ENCODE data around the gene CSF1R. TPM values are rescaled to one million over a fixed set of nuclear protein-coding genes. Genes with fewer than 3 reads are reported as not detected.
"Not testable (repeated sequence)": the region's sequence is repeated elsewhere in the genome, so short reads cannot be mapped to it uniquely, and the experiment has no call there.

CSF1R gene
- total RNA-seq, 1 donor from 2014 or later: 21.2 TPM

DNA sequence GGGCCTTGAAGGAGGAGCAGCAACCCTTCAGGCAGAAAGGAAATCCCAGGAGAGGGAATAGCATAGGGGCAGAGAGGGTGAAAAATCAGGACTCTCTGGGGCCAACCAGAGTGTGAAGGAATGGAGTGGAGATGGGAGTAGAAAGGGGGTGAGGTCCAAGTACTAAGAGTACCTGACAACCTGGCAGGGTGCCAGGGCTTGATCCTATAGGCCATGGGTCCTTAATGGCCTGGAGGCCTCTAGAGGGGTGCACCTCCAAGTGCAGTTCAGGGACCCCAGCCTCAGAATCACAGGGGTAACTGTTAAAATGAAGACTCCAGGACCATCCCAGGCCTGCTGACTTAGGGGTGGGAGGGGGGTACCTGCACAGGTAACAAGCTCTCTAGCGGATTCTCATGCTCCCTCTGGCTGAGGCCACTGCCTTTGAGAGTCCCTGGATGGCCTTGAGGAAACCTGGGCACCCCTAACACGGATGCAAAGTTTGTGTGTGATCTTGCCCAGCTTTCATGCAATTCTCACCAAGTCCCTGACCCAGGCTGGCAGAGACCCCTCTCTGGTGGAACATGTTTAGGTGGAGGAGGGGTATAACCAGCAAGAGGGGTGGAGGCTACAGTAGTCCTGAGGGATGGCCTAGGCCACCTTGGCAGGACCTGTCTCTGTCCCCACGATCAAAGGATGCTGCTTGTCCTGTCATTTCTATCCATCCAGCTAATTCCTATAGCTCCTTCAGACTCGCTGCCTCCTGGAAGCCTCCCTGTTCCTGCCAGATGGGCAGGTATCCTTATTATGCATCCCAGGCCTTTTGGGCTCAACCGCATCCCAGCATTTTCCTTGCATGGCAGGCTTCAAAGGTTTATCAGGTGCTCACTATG is 17.6 kb upstream of the CSF1R start:
- no peak for DNase-seq

DNA sequence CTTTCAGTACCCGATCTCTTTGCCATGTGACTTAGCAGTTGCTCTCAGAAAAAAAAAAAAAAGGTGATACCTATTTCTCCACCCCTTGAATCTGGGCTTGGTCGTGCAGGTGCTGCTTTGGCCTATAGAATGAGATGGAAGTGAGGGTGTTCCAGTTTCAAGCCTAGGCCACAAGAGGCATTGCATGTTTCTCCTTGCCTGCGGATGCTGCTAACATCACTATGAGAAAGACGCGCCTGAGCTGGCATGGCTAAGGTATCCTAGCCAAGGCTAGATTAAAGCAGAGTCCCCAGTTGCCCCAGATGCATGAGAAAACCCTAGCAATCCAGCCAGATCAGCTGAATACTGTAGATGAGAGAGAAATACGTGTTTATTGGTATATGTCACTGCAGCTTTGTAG is 14.7 kb upstream of the CSF1R start:
- no peak for DNase-seq

DNA sequence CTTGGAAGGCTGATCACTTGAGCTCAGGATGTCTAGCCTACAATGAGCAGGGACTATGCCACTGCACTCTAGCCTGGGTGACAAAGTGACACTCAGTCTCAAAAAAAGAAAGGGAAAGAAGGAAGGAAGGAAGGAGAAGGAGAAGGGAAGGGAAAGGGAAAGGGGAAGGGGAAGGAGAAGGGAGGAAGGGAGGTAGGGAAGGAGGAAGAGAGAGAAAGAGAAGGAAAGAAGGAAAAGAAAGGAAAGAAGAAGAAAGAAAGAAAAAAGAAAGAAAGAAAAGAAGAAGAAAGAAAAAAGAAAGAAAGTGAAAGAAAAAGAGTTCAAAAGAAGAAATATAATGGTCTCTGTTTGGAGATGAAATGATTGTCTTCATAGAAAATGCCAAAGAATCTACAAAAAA is 10.8 kb upstream of the CSF1R start:
- no peak for DNase-seq

DNA sequence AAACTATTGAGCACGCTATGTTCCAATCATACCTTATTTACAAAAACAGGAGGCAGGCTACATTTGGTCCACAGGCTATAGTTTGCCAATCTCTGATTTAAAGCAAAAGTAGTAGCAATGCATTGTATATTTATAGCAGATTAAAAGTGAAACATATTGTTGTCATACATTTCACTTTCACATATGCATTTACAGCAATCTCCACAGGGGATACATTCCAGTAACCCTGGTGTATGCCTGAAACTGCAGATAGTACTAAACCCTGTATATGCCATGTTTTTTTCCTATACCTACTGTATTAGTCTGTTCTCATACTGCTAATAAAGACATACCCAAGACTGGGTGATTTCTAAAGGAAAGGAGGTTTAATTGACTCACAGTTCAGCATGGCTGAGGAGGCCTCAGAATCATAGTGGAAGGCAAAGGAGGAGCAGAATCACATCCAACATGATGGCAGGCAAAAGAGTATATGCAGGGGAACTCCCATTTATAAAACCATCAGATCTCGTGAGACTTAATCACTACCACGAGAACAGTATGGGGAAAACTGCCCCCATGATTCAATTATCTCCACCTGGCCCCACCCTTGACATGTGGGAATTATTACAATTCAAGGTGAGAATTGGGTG is 5.9 kb upstream of the CSF1R start:
- no peak for DNase-seq

DNA sequence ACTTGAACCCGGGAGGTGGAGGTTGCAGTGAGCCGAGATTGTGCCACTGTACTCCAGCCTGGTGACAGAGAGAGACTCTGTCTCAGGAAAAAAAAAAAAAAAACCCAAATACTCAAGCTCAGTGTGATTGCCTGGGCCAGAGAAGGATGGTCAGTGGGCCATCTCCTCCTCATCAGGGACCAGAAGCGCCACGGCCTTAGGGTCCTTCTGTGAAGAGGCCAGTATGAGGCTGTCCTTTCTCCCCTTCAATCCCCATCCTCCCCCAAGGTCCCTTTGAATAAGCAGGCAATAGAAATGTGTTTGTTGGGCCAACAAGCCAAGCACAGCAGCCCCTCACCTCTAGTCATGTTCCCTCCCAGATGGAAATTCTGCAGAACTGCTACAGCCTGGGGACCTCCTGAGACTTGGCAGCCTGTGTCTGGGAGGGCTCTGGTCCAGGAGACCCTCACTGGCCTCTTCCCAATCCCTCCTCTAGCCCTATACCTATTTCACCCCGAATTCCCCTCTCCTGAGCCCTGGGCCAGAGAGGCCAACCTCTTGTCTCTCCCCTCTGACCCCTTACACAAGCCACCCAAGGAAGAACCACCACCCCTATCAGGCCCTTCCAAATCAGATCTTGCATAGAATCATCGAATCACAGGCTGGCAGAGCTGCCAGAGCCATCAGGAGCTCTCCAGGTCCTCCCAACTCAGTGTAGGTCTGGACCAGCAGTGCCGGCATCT is 1.0 kb downstream of the CSF1R start:
- no peak for DNase-seq

DNA sequence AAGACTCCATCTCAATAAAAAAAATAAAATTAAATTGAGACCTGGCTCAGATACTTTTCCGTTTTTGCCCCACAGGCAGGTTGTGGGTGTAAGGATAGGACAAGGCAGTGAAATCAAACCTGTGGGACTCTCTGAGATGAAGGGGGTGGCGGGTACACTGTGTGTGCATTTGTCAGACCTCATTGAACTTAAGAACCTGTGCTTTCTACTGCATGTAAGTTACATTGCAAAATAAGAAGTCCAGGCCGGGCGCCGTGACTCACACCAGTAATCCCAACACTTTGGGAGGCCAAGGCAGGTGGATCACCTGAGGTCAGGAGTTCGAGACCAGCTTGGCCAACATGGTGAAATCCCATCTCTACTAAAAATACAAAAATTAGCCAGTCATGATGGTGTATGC is 1.6 kb downstream of the CSF1R start:
- DNase-seq: not testable (repeated sequence)

DNA sequence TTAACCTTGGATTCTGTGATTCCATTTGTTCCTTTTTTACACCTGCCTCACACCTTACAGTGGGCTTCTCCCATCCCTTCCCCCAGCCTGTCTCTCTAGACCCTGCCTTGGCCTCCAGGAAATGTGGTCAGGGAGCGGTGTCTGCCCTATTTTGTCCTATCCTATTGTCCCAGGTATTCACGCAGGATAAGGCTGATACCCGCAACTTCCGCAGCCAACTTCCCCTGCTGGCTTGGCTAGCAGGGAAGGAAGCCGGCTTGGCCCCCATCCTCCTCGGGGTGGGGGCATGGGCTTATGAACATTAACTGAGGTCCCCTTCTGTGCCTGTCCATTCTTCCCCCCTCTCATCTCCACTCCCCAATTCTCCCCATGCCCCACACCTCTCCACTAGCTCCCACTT is 3.5 kb downstream of the CSF1R start:
- DNase-seq: no peak

DNA sequence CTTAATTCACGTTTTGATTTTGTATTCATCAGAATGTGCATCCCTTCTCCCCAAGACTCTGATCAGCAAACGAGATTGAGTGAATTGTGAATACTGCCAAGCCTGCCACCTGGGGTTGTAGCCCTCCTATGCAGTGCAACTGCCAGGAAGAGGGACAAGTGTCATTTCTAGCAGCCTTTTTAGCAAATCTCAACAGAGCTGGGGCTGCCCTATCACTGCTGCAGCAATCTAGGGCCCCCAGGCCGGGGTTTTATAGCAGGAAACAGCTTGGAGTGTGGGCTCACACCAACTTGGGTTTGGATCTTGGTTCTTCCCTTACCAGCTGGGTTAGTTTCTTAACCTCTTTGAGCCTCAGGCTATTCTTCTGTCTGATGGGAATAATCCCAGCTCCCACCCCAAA is 4.0 kb downstream of the CSF1R start:
- no peak for DNase-seq

DNA sequence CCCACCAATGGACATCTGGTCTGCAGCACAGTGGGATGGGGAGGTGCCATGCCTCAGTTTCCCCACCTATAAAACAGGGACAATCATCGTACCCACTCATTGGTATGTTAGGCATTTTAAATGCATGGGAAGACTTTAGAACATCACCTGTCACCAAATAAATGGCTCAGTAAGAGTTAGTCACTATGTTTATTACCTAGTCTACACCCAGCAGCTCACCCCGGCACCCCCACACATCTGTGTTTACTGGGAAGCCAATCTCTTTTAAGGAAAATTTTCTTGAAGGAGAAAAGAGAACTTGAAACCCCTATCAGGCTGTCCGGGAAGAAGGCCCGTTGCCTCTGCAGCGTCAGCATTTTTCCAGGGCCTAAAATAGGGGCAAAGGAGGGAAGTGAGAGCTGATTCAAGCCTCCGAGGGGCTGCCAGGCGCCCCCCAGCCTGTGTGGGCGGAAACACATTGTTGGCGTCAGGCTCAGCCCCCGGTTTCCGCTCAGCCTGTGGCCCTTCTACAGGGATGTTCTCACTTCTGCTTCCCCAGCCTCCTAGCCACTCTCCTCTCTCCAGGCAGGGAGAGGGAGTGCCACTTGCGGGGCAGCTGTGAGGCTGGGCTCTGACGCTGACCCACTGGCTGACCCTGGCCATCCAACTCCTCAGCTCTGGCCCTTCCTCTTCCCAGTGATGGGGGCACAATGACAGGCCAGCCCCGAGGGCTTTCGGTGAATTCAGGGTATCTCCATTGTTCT is 4.6 kb downstream of the CSF1R start:
- DNase-seq: peak; percentile 34

DNA sequence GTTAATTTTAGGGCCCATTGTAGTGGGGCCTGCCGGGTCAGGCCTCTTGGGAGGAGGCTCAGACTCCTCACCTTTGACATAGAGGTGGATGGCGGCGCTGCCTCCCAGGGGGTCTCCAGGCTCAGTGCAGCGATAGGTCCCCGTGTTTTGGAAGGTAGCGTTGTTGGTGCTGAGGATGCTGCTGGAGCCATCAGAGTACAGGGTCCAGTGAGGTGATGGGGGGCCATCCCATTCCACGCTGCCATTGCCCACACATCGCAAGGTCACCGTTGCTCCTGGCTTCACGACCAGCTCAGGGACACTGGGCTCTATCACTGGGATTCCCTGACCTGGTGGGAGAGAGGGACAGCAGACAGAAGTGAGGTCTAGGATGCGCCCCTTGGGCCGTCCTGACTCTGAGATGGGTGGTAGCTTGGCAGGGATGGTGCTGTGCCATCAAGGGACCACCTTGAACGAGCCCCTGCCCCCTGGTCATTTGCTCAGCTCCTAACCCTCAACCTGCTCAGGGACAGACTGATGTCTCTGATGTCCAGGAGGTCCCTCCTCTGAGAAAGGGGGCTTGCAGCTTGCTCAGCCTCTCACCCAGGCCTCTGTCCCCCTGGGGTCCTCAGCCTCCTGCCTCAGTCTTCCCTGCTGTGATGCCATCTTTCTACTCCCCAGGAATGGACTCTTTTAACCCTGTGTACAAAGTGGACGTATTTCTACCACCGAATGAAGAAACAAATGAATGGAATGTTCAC is 5.5 kb downstream of the CSF1R start:
- no peak for DNase-seq

DNA sequence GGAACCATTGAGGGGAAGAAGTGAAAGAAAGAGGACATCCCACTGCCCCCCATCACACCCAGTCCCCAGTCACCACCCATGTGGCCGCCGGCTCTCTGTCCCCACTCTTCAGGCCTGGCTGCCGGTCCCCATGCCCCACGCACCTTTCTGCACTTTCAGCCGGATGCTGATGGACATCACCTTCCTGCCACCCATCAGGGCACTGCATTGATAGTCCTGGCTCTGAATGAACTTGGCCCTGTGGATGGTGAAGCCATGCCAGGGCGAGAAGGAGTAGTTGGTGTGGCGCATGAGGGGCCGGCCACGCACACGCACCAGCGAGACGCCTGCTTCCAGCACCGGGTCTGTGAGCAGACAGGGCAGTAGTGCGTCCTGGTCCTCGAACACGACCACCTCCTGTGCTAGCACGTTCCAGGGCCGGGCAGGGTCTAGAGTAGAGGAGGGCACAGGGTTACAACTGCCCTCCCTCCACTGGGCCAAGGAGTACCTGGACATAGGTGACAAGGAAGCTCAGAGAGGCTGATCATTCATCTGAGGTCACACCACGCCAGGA is 6.4 kb downstream of the CSF1R start:
- DNase-seq: no peak

DNA sequence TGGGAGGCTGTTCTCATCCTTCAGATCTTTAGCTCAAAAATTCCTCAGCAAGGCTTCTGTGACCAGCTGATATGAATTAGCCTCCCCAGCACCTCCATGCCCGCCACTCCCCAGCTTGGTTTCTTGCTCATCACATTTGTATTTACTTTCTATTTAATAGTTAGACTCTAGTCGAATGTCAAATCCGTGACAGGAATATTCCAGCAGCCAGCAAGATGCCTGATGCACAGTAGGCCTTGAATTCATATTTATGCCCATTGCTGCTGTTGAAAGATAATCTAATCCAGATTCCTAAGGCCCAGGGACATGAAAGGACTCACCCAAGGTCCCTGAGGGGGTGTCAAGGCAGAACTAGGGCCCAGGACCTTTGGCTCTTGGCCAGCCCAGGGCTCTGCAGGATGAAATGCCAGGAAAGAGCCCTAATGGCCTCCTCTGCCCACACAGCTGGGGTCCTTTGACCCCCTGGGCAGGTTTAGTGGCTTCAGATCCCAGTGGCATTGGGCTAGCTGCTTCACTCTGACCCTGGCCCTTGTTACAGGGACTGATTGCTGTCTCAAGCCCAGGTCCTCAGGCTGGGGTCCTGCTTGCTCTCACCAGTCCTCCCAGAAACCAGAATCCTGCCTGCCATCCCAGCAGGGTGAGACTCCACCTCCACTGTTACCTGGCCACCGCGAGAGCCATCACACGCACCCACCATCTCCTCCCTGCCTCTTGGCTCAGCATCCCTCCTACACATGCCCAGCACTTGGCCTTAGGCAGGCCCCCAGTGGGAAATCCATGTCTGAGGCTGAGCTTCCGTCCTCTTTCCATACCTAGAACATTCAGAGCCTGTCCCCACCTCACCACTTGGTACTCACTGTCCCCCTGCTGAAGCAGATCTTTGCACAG is 7.3 kb downstream of the CSF1R start:
- DNase-seq: no peak

DNA sequence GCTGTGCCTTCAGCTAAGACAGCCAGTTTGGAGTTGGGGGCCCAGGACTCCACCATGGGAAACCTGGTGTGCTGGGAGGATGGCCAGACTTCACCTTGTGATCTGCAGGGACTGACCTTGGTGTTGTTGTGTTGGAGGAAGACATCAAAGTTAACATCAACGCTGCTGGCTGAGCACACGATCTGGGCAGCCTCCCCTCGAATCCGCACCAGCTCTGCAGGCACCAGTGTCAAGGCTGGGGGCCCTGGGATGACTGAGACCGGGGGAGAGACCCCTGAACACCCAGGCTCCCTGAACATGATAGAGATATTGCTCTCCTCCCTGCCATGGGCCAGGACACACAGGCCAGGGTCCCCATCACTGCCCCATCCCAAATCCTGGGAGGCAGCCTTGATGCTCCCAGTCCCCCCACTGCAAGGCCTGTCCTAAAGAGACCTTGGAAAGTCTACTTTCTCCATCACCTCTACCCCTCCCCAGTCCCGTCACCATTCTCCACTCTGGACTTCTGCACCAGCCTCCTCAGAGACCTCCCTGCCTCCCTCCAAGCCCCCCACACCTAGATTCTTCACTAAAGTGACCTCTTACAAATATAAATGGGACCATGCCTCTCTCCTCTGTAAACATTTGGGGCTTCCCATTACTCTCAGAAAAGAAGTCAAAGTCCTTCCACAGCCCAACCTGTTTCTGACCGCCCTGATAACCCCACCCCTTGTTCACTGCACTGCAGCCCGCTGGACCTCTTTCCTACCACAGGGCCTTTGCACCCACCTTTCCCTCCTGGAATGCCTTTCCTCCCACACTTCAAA is 8.2 kb downstream of the CSF1R start:
- no peak for DNase-seq

DNA sequence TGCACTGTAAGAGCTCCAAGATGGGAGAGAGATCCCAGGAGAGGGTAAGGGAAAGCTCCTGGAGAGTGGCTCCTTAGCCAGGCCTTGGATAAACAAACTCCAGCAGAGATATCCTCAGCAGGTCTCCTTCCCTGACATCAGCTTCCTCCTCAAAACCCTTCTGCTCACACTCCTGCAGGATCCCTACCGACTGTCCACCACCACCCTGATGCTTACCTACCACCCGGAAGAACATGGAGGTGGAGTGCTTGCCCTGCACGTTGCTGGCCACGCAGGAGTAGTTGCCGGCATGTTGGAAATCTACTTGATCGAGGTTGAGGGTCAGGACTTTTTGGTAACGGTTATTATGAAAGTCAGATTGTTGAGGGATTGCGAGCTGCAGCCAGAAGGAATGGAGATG is 9.3 kb downstream of the CSF1R start:
- DNase-seq: no peak

DNA sequence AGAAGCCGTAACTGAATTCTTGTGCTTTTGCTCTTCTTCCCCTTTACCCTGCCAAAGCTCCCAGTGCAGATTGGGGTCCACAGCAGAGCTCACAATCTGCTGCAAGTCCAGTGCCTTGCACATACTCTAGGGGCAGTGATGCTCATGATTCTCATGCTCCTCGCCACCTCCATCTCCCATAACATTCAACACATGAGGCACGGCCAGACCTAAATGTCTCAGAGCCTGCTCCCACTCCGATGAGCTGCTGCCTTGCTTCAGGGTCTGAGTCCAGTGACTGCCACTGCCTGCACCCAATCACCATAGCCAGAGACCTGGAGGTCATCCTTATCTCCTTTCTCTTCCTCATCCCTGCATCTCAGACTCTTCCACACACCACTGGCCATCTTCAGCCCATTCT is 10.5 kb downstream of the CSF1R start:
- no peak for DNase-seq

DNA sequence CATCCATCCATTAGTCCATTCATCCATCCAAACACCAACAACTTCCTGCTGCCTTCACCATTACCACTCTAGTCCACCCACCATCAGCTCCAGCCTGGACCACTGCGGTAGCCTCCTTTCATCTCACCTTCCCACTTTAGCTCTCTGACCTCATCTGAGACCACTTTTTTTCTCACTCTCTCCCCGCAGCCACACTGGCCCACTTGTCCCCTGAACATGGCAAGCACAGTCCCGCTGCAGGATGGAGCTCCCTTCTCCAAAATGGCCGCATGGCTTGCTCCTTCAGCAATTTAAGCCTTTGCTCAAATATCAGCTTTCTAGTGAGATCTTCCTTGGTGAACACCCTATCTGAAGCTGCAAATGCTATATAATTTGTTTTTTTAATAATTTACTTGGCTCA is 11.1 kb downstream of the CSF1R start:
- DNase-seq: no peak

DNA sequence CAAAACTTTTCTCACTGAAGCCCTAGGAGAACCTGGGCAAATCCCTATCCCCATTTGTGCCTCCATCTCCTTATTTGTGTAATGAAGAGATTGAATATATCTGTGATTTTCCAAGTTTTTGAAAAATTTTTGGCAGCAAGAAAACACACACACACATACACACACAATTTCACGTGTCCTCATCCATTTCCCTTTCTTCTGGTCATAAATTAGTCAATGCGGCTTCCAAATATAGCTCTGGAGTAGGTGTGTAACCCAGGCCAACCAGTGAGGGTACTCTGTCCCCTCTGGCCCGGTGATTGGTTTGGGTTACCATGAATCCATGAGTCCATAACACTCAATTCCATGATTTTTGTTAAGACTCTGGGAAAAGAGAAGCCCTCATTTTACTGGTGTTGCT is 12.7 kb downstream of the CSF1R start:
- no peak for DNase-seq

DNA sequence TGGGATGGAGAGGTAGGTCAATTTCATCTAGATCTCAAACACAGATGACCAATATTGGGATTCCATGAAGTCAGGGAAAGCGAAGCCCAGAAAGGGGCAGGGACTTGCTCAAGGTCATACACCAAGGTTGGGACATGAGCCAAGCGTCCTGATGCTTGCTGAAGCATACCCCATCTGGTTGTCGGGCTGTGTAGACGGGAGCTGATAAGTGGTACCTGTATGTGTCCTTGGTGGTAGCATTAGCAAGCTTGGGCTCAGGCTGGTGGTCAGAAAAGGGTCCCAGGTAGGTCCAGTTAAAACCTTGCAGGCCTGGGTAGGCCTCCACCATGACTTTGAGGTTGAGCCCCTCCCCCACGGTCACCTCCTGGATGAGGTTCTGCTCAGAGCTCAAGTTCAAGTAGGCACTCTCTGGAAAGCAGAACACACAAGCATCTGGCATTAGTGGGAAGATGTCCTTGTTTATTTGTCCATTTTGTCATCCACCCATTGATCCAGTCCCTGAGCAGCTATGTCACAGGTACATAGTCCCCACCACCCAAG is 13.2 kb downstream of the CSF1R start:
- no peak for DNase-seq

DNA sequence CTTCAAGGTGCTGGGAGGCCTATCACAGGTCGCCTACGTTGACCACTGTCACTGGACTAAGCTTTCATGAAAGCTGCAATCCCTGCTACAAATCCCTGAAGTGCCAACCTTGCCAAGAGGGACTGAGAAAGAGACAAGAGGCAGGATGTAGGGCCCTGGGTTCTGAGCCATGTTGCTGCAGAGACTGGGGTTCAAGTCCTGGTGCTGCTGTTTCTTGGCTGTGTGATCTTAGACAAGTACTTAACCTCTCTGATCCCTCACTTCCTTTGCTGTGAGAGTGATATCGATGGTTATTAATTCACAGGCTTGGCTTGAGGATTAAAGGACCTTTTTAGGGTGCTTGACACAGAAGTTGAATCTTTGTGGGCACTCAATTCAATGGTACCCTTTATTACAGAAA is 15.5 kb downstream of the CSF1R start:
- no peak for DNase-seq
